Hematopoietic multipotent progenitor cell (in vitro differentiated cells): Measurements from ENCODE around the gene RBP2. TPM values are rescaled to one million over a fixed set of nuclear protein-coding genes. Genes with fewer than 3 reads are reported as not detected.

Experiments
- total RNA-seq: library from RNA; depleted of rRNA; stranded (reverse); fragments of >200 nt; gene quantifications from one replicate; pipeline ENCODE4 v1.2.3, GENCODE V29; 2012

RBP2 gene
- total RNA-seq, 1 donor, result not detected

Other genes with a start within 250 kb of the RBP2 start
- gene MRPS22, start 132.5 kb downstream of the RBP2 start, total RNA-seq, result 28.8 TPM
- 40.9 TPM for gene COPB2, start 86.9 kb downstream of the RBP2 start, total RNA-seq
- not detected for gene RBP1, start 63.2 kb upstream of the RBP2 start, total RNA-seq
- gene NMNAT3, start 201.5 kb upstream of the RBP2 start, total RNA-seq, result 28.8 TPM